ENCODE measurements around the gene ROBO1. TPM values are rescaled to one million over a fixed set of nuclear protein-coding genes. Genes with fewer than 3 reads are reported as not detected.

Gene ROBO1
- total RNA-seq, 1 donor from 2014 or later, result 3.1 TPM

DNA sequence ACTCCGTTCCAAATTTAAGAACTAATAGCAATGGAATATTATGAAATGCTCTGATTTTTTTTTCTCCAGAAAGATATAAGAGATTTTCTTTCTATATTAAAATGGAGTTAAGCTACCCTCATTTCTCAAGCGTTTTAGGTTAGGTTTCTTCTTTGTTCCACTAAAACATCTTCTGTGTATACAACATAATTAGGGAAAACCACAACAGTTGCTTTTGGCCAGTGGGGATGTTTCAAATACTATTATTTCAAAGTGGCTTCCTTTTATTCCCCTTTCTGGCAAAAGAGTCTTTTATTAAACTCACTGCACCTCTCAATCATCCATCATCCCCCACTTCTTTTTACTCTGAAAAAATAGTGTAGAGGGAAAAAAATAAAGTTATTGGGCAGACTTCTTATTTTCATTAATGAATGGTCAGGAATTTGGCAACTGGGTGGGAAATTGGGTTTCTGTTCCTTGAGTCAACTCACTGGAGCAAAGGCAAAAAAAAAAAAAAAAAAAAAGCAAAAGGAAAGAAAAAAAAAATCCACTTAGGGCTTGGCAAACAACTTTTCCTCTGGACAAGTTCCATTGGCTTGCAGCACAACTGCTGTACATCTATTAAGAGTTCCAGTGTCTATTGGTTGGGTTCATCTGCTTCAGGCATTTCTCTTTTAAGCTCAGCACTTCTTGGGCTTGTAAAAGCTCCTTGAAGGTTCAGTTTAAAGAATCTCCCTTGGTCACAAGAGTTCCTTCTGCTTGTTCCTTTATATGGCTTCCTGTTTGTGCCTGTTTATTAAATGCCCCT lies 963.4 kb downstream of the ROBO1 start:
- no peak for DNase-seq
- Mint-ChIP-seq H3K36me3 (ENCODE audit: low read depth) (no peaks in the 10 kb centered on the region), H3K9me3 (peaks cover 8% of the 10 kb centered on the region), H3K27me3 (no peaks in the 10 kb centered on the region), H3K4me1 (no peaks in the 10 kb centered on the region), H3K27ac (no peak overlapping the region), H3K4me3 (no peak overlapping the region)
- ChIA-PET CTCF (no interaction called here), POLR2A (no interaction called here)
- intact Hi-C loops (cut with micrococcal nuclease), result no loop called here
- TF ChIP-seq, protein P1, sequence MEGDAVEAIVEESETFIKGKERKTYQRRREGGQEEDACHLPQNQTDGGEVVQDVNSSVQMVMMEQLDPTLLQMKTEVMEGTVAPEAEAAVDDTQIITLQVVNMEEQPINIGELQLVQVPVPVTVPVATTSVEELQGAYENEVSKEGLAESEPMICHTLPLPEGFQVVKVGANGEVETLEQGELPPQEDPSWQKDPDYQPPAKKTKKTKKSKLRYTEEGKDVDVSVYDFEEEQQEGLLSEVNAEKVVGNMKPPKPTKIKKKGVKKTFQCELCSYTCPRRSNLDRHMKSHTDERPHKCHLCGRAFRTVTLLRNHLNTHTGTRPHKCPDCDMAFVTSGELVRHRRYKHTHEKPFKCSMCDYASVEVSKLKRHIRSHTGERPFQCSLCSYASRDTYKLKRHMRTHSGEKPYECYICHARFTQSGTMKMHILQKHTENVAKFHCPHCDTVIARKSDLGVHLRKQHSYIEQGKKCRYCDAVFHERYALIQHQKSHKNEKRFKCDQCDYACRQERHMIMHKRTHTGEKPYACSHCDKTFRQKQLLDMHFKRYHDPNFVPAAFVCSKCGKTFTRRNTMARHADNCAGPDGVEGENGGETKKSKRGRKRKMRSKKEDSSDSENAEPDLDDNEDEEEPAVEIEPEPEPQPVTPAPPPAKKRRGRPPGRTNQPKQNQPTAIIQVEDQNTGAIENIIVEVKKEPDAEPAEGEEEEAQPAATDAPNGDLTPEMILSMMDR (IDR thresholded peaks at IDR 0.05), result no peak
- no peak for ATAC-seq (ENCODE audit: low read depth)

DNA sequence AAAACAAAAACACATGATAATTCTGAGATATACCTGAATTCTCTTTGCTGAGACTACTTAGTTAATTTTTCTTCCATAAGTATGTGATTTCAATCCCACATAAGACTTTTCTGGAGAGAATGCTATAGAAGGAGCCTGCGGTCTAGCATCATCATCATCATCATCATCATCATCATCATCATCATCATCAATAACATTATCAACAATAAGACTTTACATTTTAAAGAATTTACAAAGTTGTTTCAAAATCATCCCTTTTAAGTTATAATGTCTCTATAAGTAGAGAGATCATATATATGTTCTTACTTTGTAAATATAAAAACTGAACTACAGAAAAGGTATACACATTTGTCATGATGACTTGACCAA lies 965.3 kb downstream of the ROBO1 start:
- peaks cover 10% of the 10 kb centered on the region for H3K9me3 Mint-ChIP-seq
- CTCF ChIA-PET, result no interaction called here
- no peak overlapping the region for H3K27ac Mint-ChIP-seq
- intact Hi-C loops (cut with micrococcal nuclease), result no loop called here
- POLR2A ChIA-PET, result no interaction called here
- TF ChIP-seq, protein P1 (IDR thresholded peaks at IDR 0.05), result no peak
- DNase-seq (no peak), ATAC-seq (ENCODE audit: low read depth) (no peak)
- no peaks in the 10 kb centered on the region for H3K4me1 Mint-ChIP-seq
- no peaks in the 10 kb centered on the region for H3K36me3 Mint-ChIP-seq (ENCODE audit: low read depth)
- no peak overlapping the region for H3K4me3 Mint-ChIP-seq
- H3K27me3 Mint-ChIP-seq, result no peaks in the 10 kb centered on the region

DNA sequence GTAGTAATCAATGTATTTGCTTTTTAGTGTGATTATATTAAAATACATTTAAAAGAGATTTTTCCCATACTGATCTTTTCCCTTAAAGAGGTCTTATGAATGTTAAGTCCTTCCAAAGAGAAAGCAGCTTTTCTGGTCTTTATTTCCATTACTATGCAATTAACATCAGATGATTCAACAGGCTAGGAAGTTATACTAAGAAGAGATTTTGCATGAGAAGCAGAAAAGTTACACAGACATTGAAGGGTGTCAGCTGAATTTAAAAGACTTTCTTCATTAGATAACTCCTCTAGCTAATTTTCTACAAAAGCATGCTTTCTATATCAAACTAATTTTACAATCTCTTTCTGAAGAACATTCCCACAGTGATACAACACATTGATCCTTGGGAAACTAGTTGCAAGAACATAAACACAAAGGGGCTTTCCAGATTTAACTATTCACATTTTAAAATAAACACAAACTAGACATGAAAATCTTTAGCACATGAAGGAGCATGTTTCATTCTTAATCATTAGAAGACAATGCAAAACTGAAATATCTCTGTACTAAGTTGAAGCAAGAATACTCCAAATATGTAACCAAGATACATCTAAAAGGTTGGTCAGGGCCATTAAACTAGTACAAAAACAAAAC lies 965.8 kb downstream of the ROBO1 start:
- TF ChIP-seq, protein P1 (IDR thresholded peaks at IDR 0.05), result no peak
- CTCF ChIA-PET, result no interaction called here

DNA sequence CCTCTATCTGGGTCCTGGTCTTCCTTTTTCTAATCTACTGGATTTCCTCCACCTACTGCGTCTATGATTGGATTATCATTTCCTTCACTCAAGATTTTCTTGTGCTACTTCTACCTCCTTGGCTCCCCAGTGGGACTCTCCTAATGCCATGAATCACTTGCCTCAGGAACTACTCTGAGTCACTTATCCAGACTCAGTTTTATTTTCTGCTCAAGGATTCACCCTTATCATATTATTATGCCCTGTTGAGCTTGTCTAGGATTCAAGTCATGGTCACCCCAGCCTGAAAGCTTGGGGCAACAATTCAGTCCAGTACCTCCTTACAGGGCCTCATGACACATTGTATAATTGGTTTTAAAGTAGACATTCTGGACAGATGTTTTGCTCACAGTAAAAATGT lies 968.1 kb downstream of the ROBO1 start:
- H3K36me3 Mint-ChIP-seq (ENCODE audit: low read depth), result no peaks in the 10 kb centered on the region
- intact Hi-C loops (cut with micrococcal nuclease), result no loop called here

More for the DNA sequence above, 965.8 kb downstream of the ROBO1 start:
- H3K27ac Mint-ChIP-seq, result no peak overlapping the region
- no peak for DNase-seq
- no peaks in the 10 kb centered on the region for H3K36me3 Mint-ChIP-seq (ENCODE audit: low read depth)
- no peaks in the 10 kb centered on the region for H3K27me3 Mint-ChIP-seq
- H3K4me3 Mint-ChIP-seq, result no peak overlapping the region
- H3K4me1 Mint-ChIP-seq, result no peaks in the 10 kb centered on the region
- POLR2A ChIA-PET, result no interaction called here
- H3K9me3 Mint-ChIP-seq, result peaks cover 10% of the 10 kb centered on the region
- intact Hi-C loops (cut with micrococcal nuclease), result no loop called here
- ATAC-seq (ENCODE audit: low read depth), result no peak

DNA sequence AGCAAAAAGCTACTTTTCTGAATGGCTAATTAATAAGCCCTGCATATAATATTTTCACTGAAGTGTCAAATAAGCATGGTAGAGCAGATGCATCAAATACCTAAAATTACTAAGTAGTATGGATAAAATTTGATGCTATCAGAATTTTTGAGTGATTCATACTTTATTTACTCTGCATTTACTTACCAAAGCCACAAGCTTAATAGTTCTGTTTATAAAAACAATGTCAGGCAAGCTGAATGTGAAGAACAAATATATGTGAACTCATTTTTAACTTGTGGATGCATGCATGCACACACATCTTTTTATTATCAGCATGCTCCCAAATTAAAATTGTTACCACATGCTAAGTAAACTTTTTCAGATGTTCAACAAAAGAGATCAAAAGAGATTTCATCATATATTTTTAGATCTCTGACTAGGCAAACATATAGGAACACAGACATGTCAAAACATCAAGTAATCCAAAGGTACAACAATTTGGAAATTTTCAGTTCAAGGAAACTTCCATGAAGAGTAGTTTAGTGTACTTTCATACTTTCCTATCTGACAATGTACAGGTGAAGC lies 969.4 kb downstream of the ROBO1 start:
- Mint-ChIP-seq H3K27ac (no peak overlapping the region), H3K9me3 (peaks cover 4% of the 10 kb centered on the region), H3K27me3 (no peaks in the 10 kb centered on the region), H3K4me3 (no peak overlapping the region), H3K36me3 (ENCODE audit: low read depth) (no peaks in the 10 kb centered on the region), H3K4me1 (no peaks in the 10 kb centered on the region)
- DNase-seq (no peak), ATAC-seq (ENCODE audit: low read depth) (no peak)
- intact Hi-C loops (cut with micrococcal nuclease), result no loop called here
- ChIA-PET CTCF (interaction anchor here (0.6 kb wide), 1 partner anchor 285 kb away, joined by 3 read pairs; no protein-coding TSS in a partner anchor), POLR2A (no interaction called here)
- TF ChIP-seq, protein P1 (IDR thresholded peaks at IDR 0.05), result no peak

More for the DNA sequence above, 968.1 kb downstream of the ROBO1 start:
- CTCF ChIA-PET, result no interaction called here
- Mint-ChIP-seq H3K4me3 (no peak overlapping the region), H3K9me3 (peaks cover 4% of the 10 kb centered on the region), H3K27me3 (no peaks in the 10 kb centered on the region), H3K27ac (no peak overlapping the region), H3K4me1 (no peaks in the 10 kb centered on the region)
- POLR2A ChIA-PET, result no interaction called here
- DNase-seq (no peak), ATAC-seq (ENCODE audit: low read depth) (no peak)
- TF ChIP-seq, protein P1 (IDR thresholded peaks at IDR 0.05), result no peak

Measured in activated B cell treated with CpG ODN at 0.5 μM for 24 hours (primary cell).